Neural progenitor cell (in vitro differentiated cells): ENCODE results near the gene ERP29. TPM values are rescaled to one million over a fixed set of nuclear protein-coding genes. Genes with fewer than 3 reads are reported as not detected.

Experiments
- DNase-seq: peaks from one replicate; pipeline ENCODE4 v3.0.0-alpha.2; 2016; ENCODE audit warnings: low spot score
- H2AFZ ChIP-seq: fragments of 200-600 bp; sonication (generic); replicated peaks from 2 replicates; pipeline ENCODE4 v1.6.1; 2016; ENCODE audit warnings: antibody characterized with exemption
- H3F3A ChIP-seq: fragments of 200-600 bp; sonication (generic); 2 replicates; pipeline ENCODE4 v1.6.1; 2016; ENCODE audit warnings: antibody characterized with exemption, low read depth
- H3K27ac ChIP-seq: fragments of 200-600 bp; sonication (generic); 2 replicates; pipeline ENCODE4 v1.5.1; 2016; ENCODE audit warnings: mild to moderate bottlenecking
- H3K27me3 ChIP-seq: fragments of 200-600 bp; sonication (generic); 2 replicates; pipeline ENCODE4 v1.6.1; 2016; ENCODE audit warnings: mild to moderate bottlenecking, moderate library complexity
- H3K36me3 ChIP-seq: fragments of 200-600 bp; sonication (generic); 2 replicates; pipeline ENCODE4 v1.5.1; 2016
- H3K4me1 ChIP-seq: fragments of 200-600 bp; sonication (generic); 2 replicates; pipeline ENCODE4 v1.6.1; 2016; ENCODE audit warnings: mixed run types
- H3K4me2 ChIP-seq: fragments of 200-600 bp; sonication (generic); 2 replicates; pipeline ENCODE4 v1.6.1; 2016
- H3K4me3 ChIP-seq: fragments of 200-600 bp; sonication (generic); 2 replicates; pipeline ENCODE4 v1.5.1; 2016
- H3K79me2 ChIP-seq: fragments of 200-600 bp; sonication (generic); 2 replicates; pipeline ENCODE4 v1.6.1; 2016; ENCODE audit warnings: low read depth
- H3K9ac ChIP-seq: fragments of 200-600 bp; sonication (generic); 2 replicates; pipeline ENCODE4 v1.6.1; 2016
- H3K9me3 ChIP-seq: fragments of 200-600 bp; sonication (generic); 2 replicates; pipeline ENCODE4 v1.5.1; 2016; ENCODE audit warnings: low read depth
- H4K20me1 ChIP-seq: fragments of 200-600 bp; sonication (generic); 2 replicates; pipeline ENCODE4 v1.6.1; 2016; ENCODE audit warnings: low read depth
- H3K27ac Mint-ChIP-seq: 3 replicates; pipeline ENCODE4 v1.8.0; 2021; ENCODE audit warnings: mixed read lengths
- H3K27me3 Mint-ChIP-seq: 2 replicates; pipeline ENCODE4 v1.8.0; 2022; ENCODE audit warnings: low read depth, mild to moderate bottlenecking, inconsistent platforms, moderate library complexity, mixed read lengths; ENCODE audit not compliant: insufficient read depth
- H3K36me3 Mint-ChIP-seq: 3 replicates; pipeline ENCODE4 v1.8.0; 2021; ENCODE audit warnings: mixed read lengths
- H3K4me1 Mint-ChIP-seq: 3 replicates; pipeline ENCODE4 v1.8.0; 2021; ENCODE audit warnings: mixed read lengths
- H3K4me3 Mint-ChIP-seq: 3 replicates; pipeline ENCODE4 v1.8.0; 2021; ENCODE audit warnings: mild to moderate bottlenecking, moderate library complexity, mixed read lengths
- H3K9me3 Mint-ChIP-seq: 3 replicates; pipeline ENCODE4 v1.8.0; 2020; ENCODE audit warnings: mixed read lengths
- CTCF ChIP-seq: fragments of 200-600 bp; sonication (generic); IDR thresholded peaks from 2 replicates; pipeline ENCODE4 v1.5.1; 2017; ENCODE audit warnings: antibody characterized with exemption, mild to moderate bottlenecking
- EZH2 ChIP-seq: fragments of 200-600 bp; sonication (generic); IDR thresholded peaks from 2 replicates; pipeline ENCODE4 v1.6.1; 2017; ENCODE audit warnings: antibody characterized with exemption, mild to moderate bottlenecking, moderate library complexity
- EZH2phosphoT487 ChIP-seq: fragments of 200-600 bp; sonication (generic); IDR thresholded peaks from 2 replicates; pipeline ENCODE4 v1.6.1; 2017; ENCODE audit warnings: antibody characterized with exemption
- total RNA-seq: library from RNA; depleted of rRNA; stranded (reverse); fragments of >200 nt; gene quantifications from 2 replicates; pipeline ENCODE4 v1.2.3, GENCODE V29; 2015; ENCODE audit warnings: low replicate concordance

ERP29 gene
- total RNA-seq, 1 donor from 2014 or later: 95.0 TPM

- no peaks in the 10 kb centered on the region for H3K27me3 Mint-ChIP-seq
- Histone ChIP-seq H2AFZ (no peak overlapping the region), H3K27ac (no peak overlapping the region), H3K9ac (no peak overlapping the region), H3K9me3 (peaks cover 10% of the 10 kb centered on the region), H3K4me2 (no peak overlapping the region), H3K36me3 (no peaks in the 10 kb centered on the region), H3K4me3 (no peak overlapping the region), H4K20me1 (no peaks in the 10 kb centered on the region), H3K79me2 (no peaks in the 10 kb centered on the region), H3F3A (no peaks in the 10 kb centered on the region), H3K27me3 (no peaks in the 10 kb centered on the region), H3K4me1 (no peaks in the 10 kb centered on the region)
- DNase-seq: no peak
- H3K9me3 Mint-ChIP-seq: peaks cover 4% of the 10 kb centered on the region
- no peak overlapping the region for H3K27ac Mint-ChIP-seq
- H3K4me3 Mint-ChIP-seq: no peak overlapping the region
- no peak for TF ChIP-seq CTCF
- no peak for TF ChIP-seq EZH2
- no peak for TF ChIP-seq EZH2phosphoT487
- H3K36me3 Mint-ChIP-seq: no peaks in the 10 kb centered on the region
- no peaks in the 10 kb centered on the region for H3K4me1 Mint-ChIP-seq
Observed at GRCh38 chr12:111975161-111975931, 37.9 kb upstream of the ERP29 start.

GRCh38 chr12:111976291-111976690 is 36.9 kb upstream of the ERP29 start:
- no peak overlapping the region for H3K9ac ChIP-seq
- no peaks in the 10 kb centered on the region for H3K27me3 ChIP-seq
- H3K36me3 ChIP-seq: no peaks in the 10 kb centered on the region
- H3F3A ChIP-seq: no peaks in the 10 kb centered on the region
- H3K27ac Mint-ChIP-seq: no peak overlapping the region
- H3K4me2 ChIP-seq: no peak overlapping the region
- no peak for DNase-seq
- no peak overlapping the region for H3K4me3 ChIP-seq
- H2AFZ ChIP-seq: no peak overlapping the region
- no peaks in the 10 kb centered on the region for H3K27me3 Mint-ChIP-seq
- no peaks in the 10 kb centered on the region for H3K4me1 Mint-ChIP-seq
- no peaks in the 10 kb centered on the region for H3K4me1 ChIP-seq
- no peaks in the 10 kb centered on the region for H3K36me3 Mint-ChIP-seq
- TF ChIP-seq EZH2phosphoT487: no peak
- TF ChIP-seq EZH2: no peak
- no peak for TF ChIP-seq CTCF
- H3K9me3 Mint-ChIP-seq: no peaks in the 10 kb centered on the region
- no peaks in the 10 kb centered on the region for H4K20me1 ChIP-seq
- H3K79me2 ChIP-seq: no peaks in the 10 kb centered on the region
- H3K4me3 Mint-ChIP-seq: no peak overlapping the region
- peaks cover 4% of the 10 kb centered on the region for H3K9me3 ChIP-seq
- no peak overlapping the region for H3K27ac ChIP-seq

- H3K4me3 Mint-ChIP-seq: no peak overlapping the region
Observed at GRCh38 chr12:111976860-111977259, 36.4 kb upstream of the ERP29 start.

GRCh38 chr12:111978545-111978944 is 34.7 kb upstream of the ERP29 start:
- H3K27ac Mint-ChIP-seq: no peak overlapping the region
- no peaks in the 10 kb centered on the region for H3K9me3 Mint-ChIP-seq

More at GRCh38 chr12:111976860-111977259, 36.4 kb upstream of the ERP29 start:
- Histone ChIP-seq H3K9me3 (no peaks in the 10 kb centered on the region), H3F3A (no peaks in the 10 kb centered on the region), H3K79me2 (no peaks in the 10 kb centered on the region), H3K36me3 (no peaks in the 10 kb centered on the region), H4K20me1 (no peaks in the 10 kb centered on the region), H3K27me3 (no peaks in the 10 kb centered on the region), H3K4me3 (no peak overlapping the region), H3K9ac (no peak overlapping the region), H3K27ac (no peak overlapping the region), H3K4me1 (no peaks in the 10 kb centered on the region), H3K4me2 (no peak overlapping the region), H2AFZ (no peak overlapping the region)
- TF ChIP-seq EZH2phosphoT487: no peak
- no peak for TF ChIP-seq EZH2
- DNase-seq: no peak
- Mint-ChIP-seq H3K27me3 (no peaks in the 10 kb centered on the region), H3K36me3 (no peaks in the 10 kb centered on the region), H3K27ac (no peak overlapping the region), H3K9me3 (no peaks in the 10 kb centered on the region), H3K4me1 (no peaks in the 10 kb centered on the region)

More at GRCh38 chr12:111978545-111978944, 34.7 kb upstream of the ERP29 start:
- no peaks in the 10 kb centered on the region for H3K4me1 Mint-ChIP-seq
- no peaks in the 10 kb centered on the region for H3K27me3 Mint-ChIP-seq
- TF ChIP-seq EZH2: no peak
- TF ChIP-seq EZH2phosphoT487: no peak
- no peak for TF ChIP-seq CTCF
- no peaks in the 10 kb centered on the region for H3K4me1 ChIP-seq
- H2AFZ ChIP-seq: no peak overlapping the region
- H3K36me3 ChIP-seq: no peaks in the 10 kb centered on the region
- H3K27ac ChIP-seq: no peak overlapping the region
- no peaks in the 10 kb centered on the region for H3K36me3 Mint-ChIP-seq
- H3F3A ChIP-seq: no peaks in the 10 kb centered on the region
- H3K4me3 Mint-ChIP-seq: no peak overlapping the region
- H3K79me2 ChIP-seq: no peaks in the 10 kb centered on the region
- H4K20me1 ChIP-seq: no peaks in the 10 kb centered on the region
- no peaks in the 10 kb centered on the region for H3K27me3 ChIP-seq
- no peak overlapping the region for H3K4me3 ChIP-seq
- DNase-seq: no peak
- H3K9me3 ChIP-seq: no peaks in the 10 kb centered on the region
- no peak overlapping the region for H3K4me2 ChIP-seq
- no peak overlapping the region for H3K9ac ChIP-seq
